HK-2 (cell line): Measurements from ENCODE around the gene MYLIP.
A peak's percentile ranks its signal among the peaks of the same experiment; 100 is the strongest.

Experiments used
- DNase-seq: peaks from one replicate; pipeline ENCODE4 v3.0.0-alpha.2; 2018; ENCODE audit not compliant: unreplicated experiment

MYLIP gene

GRCh38 chr6:16128759-16129622 lies at the start of gene MYLIP:
MYLIP (plus strand) TSS chr6:16129086; CDS start chr6:16129323, 237 bp downstream.
- peak; percentile 96 for DNase-seq

GRCh38 chr6:16079354-16079753 lies 49.5 kb upstream of the MYLIP start:
- no peak for DNase-seq

GRCh38 chr6:16080204-16080603 lies 48.7 kb upstream of the MYLIP start:
- no peak for DNase-seq

GRCh38 chr6:16081326-16081725 lies 47.6 kb upstream of the MYLIP start:
- no peak for DNase-seq

GRCh38 chr6:16082361-16082760 lies 46.5 kb upstream of the MYLIP start:
- no peak for DNase-seq

- DNase-seq: no peak
Observed at GRCh38 chr6:16086965-16087364, 41.9 kb upstream of the MYLIP start.

- DNase-seq: no peak
Observed at GRCh38 chr6:16087386-16087785, 41.5 kb upstream of the MYLIP start.

- no peak for DNase-seq
Observed at GRCh38 chr6:16088409-16088808, 40.5 kb upstream of the MYLIP start.

- no peak for DNase-seq
Observed at GRCh38 chr6:16089232-16090062, 39.4 kb upstream of the MYLIP start.

GRCh38 chr6:16090452-16090851 lies 38.4 kb upstream of the MYLIP start:
- DNase-seq: no peak

- no peak for DNase-seq
Observed at GRCh38 chr6:16090920-16091319, 38.0 kb upstream of the MYLIP start.

- no peak for DNase-seq
Observed at GRCh38 chr6:16092140-16092539, 36.7 kb upstream of the MYLIP start.

GRCh38 chr6:16092990-16093389 lies 35.9 kb upstream of the MYLIP start:
- no peak for DNase-seq

GRCh38 chr6:16095180-16095579 lies 33.7 kb upstream of the MYLIP start:
- DNase-seq: no peak

- no peak for DNase-seq
Observed at GRCh38 chr6:16097382-16098171, 31.3 kb upstream of the MYLIP start.

GRCh38 chr6:16098211-16098610 lies 30.7 kb upstream of the MYLIP start:
- DNase-seq: no peak

- no peak for DNase-seq
Observed at GRCh38 chr6:16102208-16102607, 26.7 kb upstream of the MYLIP start.

- no peak for DNase-seq
Observed at GRCh38 chr6:16103722-16104121, 25.2 kb upstream of the MYLIP start.

- DNase-seq: no peak
Observed at GRCh38 chr6:16104624-16105433, 24.1 kb upstream of the MYLIP start.

GRCh38 chr6:16105854-16106253 lies 23.0 kb upstream of the MYLIP start:
- no peak for DNase-seq
